Uterus (tissue), 2 donors: ENCODE measurements around the gene DMBX1.

ENCODE experiments used
- POLR2A ChIP-seq, 2 donors: fragments of 450-650 bp; IDR thresholded peaks; one replicate each; pipeline ENCODE4 v1.6.1; 2016; ENCODE audit warnings: antibody characterized with exemption in 2 of 2, mild to moderate bottlenecking in 1 of 2, moderate library complexity in 1 of 2
- TF ChIP-seq, protein P1 (sequence below), 4 experiments: fragments of 200-600 bp in 2 of 4; fragments of 450-650 bp in 2 of 4; sonication (generic) in 2 of 4; IDR thresholded peaks; one replicate each; pipeline ENCODE4 v1.5.1; 2016 to 2019; ENCODE audit warnings: antibody characterized with exemption in 4 of 4, mild to moderate bottlenecking in 2 of 4, moderate library complexity in 1 of 4

DNA sequence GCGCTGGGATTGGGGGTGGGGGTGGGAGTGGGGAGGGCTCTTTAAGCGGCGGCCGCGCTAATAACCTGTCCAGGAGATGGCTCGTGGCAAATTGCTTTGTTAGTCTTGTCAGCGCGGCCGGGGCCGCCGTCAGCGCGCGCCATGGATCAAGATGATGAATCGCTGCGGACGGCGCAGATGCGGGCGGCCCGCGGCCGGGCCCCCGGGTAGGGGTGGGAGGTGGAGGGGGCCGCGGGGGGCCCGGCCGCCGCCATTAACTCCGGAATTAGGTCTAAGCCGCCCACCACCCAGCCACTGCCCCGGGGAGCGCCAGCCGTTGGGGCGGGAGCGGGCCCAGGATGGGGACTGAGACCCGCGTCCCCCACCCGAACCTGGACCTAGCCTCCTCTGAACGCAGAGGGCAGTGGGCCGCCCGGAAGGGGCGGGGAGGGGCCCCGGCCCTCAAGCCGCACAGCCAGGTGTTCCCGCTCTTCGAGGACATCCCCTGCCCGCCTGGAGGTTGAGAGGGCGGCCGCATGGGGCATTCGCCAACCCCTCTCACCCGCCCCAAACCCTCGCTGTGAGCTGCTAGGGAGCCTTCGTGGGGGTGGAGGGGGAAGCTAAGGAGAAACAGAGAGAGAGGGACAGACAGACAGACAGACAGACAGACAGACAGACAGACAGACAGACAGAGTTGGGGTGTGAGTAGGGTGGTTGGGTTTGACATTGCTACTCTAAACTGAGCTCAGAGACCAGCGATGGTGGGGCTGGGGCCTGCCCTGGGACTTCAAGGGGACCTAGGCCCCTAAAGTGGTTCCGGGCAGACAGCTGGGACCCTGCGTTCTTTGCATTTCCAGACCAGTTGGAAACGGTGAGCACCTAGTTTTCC lies 3.8 kb upstream of the DMBX1 start:
- TF ChIP-seq, protein P1, sequence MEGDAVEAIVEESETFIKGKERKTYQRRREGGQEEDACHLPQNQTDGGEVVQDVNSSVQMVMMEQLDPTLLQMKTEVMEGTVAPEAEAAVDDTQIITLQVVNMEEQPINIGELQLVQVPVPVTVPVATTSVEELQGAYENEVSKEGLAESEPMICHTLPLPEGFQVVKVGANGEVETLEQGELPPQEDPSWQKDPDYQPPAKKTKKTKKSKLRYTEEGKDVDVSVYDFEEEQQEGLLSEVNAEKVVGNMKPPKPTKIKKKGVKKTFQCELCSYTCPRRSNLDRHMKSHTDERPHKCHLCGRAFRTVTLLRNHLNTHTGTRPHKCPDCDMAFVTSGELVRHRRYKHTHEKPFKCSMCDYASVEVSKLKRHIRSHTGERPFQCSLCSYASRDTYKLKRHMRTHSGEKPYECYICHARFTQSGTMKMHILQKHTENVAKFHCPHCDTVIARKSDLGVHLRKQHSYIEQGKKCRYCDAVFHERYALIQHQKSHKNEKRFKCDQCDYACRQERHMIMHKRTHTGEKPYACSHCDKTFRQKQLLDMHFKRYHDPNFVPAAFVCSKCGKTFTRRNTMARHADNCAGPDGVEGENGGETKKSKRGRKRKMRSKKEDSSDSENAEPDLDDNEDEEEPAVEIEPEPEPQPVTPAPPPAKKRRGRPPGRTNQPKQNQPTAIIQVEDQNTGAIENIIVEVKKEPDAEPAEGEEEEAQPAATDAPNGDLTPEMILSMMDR (IDR thresholded peaks at IDR 0.05): no peak
- no peak for TF ChIP-seq POLR2A (IDR thresholded peaks at IDR 0.05)
